NOMO-1 (cell line): Measurements from ENCODE around the gene CADPS.
"Not testable (repeated sequence)": the region's sequence is repeated elsewhere in the genome, so short reads cannot be mapped to it uniquely, and the experiment has no call there.

ENCODE experiments used
- DNase-seq, 2 experiments: peaks; one replicate each; lab custom pipeline; 2025; ENCODE audit not compliant: unreplicated experiment in 2 of 2; lab: John Stamatoyannopoulos, UW

Gene CADPS

GRCh38 chr3:62602987-62603386 lies 272.2 kb downstream of the CADPS start:
- DNase-seq = no peak

GRCh38 chr3:62602129-62602770 lies 273.0 kb downstream of the CADPS start:
- DNase-seq = no peak

GRCh38 chr3:62601238-62602070 lies 273.8 kb downstream of the CADPS start:
- no peak for DNase-seq

- no peak for DNase-seq
Observed at GRCh38 chr3:62600033-62600432, 275.2 kb downstream of the CADPS start.

GRCh38 chr3:62597491-62597890 lies 277.7 kb downstream of the CADPS start:
- DNase-seq = no peak

DNA sequence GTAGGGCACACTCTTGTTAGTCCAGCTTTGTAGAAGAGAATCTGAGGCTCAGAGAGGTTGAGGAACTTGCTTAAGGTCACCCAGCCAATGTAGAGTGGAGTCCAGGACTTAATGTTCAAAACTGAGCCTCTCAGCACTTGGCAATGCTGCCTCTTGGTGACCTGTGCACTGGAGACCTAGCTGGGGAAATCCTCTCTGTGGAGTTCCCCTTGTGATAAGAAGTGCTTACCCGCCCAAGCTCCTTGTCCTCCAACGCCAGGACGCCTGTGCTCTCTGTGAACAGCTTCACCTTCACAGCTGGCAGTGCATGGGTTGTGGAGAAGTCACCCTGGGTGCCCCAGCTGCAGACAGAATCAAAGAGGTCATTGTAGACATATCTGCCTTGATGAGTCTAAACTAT lies 282.8 kb downstream of the CADPS start:
- DNase-seq = no peak

GRCh38 chr3:62589078-62589477 lies 286.1 kb downstream of the CADPS start:
- DNase-seq = no peak

DNA sequence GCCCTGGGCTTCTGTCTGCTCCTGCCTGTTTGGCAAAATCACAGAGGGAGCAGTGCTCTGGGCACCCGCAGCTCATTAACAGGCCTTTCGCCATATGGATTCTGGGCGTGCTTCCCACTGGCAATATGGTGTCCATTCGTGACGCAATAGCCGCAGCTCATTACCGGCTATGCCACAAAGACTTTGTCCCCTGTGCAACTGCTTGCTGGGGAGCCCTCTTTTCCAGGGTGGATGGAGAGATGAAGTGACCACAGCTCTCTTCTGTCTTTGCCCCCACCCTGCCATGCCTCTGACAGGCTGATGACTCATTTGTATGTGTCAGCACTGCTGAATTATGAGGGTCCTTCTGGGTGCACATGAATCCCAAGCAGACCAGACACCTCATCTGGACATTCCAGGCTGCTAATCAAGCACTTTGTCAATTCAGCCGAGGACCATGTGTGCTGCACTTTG lies 287.6 kb downstream of the CADPS start:
- DNase-seq = no peak

- no peak for DNase-seq
Observed at GRCh38 chr3:62587169-62587568, 288.0 kb downstream of the CADPS start.

- no peak for DNase-seq
Observed at GRCh38 chr3:62586356-62586755, 288.9 kb downstream of the CADPS start.

GRCh38 chr3:62585861-62586260 lies 289.4 kb downstream of the CADPS start:
- DNase-seq = no peak

DNA sequence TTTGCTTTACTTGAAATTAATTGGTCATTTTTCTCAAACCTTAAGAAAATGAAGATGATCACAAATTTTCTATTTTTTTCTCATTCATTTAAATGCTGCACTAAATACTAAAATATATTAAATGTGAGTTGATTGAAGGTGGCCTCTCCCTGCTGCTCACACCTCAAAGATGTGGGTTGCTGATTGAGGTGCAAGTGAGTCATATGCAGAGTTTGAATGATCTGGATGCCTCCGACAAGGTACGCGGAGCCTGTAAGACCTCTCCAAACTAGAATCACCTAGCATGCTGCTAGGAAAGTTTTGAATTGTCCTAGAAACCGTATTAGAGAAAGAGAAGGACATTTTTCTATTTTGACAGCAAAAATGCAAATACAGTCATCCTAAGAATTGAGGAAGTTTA lies 290.6 kb downstream of the CADPS start:
- no peak for DNase-seq

- DNase-seq = no peak
Observed at GRCh38 chr3:62582495-62583172, 292.6 kb downstream of the CADPS start.

DNA sequence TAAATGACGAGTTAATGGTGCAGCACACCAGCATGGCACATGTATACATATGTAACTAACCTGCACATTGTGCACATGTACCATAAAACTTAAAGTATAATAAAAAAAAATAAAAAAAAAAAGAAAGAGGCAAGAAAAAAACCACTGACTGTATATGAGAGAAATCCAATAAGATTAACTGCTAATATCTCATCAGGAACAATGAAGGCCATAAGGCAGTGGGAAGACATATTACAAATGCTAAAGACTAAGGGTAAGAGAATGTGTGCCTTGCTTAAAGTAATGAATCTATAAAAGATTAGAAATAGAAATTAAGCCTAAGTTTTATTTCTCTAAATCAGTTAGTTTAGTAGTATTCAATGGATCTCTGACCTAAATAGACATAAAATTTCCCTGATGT lies 294.7 kb downstream of the CADPS start:
- not testable (repeated sequence) for DNase-seq

GRCh38 chr3:62577153-62577552 lies 298.1 kb downstream of the CADPS start:
- no peak for DNase-seq

- DNase-seq = no peak
Observed at GRCh38 chr3:62574266-62574898, 300.8 kb downstream of the CADPS start.

- no peak for DNase-seq
Observed at GRCh38 chr3:62571916-62572315, 303.3 kb downstream of the CADPS start.

- DNase-seq = no peak
Observed at GRCh38 chr3:62570888-62571287, 304.3 kb downstream of the CADPS start.

DNA sequence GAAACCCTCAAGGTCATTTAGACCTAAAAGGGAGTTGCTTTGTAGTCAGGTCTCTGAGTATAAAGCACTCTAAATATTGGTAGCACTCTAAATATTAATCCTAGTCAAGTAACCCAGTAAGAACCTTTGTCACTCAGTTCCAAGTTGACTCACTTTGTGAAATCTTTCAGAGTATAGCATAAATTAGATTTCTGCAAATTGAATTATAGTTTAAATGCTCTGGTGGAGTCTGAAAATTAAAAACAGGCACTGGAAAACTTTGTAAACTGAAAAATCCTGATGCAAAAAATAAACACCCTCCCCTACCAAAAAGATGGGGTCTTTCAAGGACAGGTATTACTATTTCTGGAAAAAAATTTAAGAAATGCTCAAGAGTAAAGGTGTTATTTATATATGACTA lies 305.6 kb downstream of the CADPS start:
- DNase-seq = no peak

GRCh38 chr3:62567097-62568021 lies 307.9 kb downstream of the CADPS start:
- no peak for DNase-seq
